ENCODE measurements around the gene PDE4B.

PDE4B gene

GRCh38 chr1:66388913-66389312 lies 596.2 kb downstream of the PDE4B start:
- in situ Hi-C loops (cut with MboI; ENCODE audit: low sequenced_read_pairs, unreplicated experiment), result no loop called here
- DNase-seq (ENCODE audit: low spot score), result no peak
- TF ChIP-seq, protein P1, sequence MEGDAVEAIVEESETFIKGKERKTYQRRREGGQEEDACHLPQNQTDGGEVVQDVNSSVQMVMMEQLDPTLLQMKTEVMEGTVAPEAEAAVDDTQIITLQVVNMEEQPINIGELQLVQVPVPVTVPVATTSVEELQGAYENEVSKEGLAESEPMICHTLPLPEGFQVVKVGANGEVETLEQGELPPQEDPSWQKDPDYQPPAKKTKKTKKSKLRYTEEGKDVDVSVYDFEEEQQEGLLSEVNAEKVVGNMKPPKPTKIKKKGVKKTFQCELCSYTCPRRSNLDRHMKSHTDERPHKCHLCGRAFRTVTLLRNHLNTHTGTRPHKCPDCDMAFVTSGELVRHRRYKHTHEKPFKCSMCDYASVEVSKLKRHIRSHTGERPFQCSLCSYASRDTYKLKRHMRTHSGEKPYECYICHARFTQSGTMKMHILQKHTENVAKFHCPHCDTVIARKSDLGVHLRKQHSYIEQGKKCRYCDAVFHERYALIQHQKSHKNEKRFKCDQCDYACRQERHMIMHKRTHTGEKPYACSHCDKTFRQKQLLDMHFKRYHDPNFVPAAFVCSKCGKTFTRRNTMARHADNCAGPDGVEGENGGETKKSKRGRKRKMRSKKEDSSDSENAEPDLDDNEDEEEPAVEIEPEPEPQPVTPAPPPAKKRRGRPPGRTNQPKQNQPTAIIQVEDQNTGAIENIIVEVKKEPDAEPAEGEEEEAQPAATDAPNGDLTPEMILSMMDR (IDR thresholded peaks at IDR 0.05; ENCODE audit: borderline replicate concordance, control extremely low read depth, extremely low read depth, insufficient read depth, missing control alignments), result no peak

- no peak for DNase-seq (ENCODE audit: low spot score)
- in situ Hi-C loops (cut with MboI; ENCODE audit: low sequenced_read_pairs, unreplicated experiment), result no loop called here
- TF ChIP-seq, protein P1 (IDR thresholded peaks at IDR 0.05; ENCODE audit: borderline replicate concordance, control extremely low read depth, extremely low read depth, insufficient read depth, missing control alignments), result no peak
Observed at GRCh38 chr1:66393586-66394287, 601.0 kb downstream of the PDE4B start.

- TF ChIP-seq, protein P1 (IDR thresholded peaks at IDR 0.05; ENCODE audit: borderline replicate concordance, control extremely low read depth, extremely low read depth, insufficient read depth, missing control alignments), result no peak
- in situ Hi-C loops (cut with MboI; ENCODE audit: low sequenced_read_pairs, unreplicated experiment), result no loop called here
- no peak for DNase-seq (ENCODE audit: low spot score)
Observed at GRCh38 chr1:66394603-66395002, 601.9 kb downstream of the PDE4B start.

DNA sequence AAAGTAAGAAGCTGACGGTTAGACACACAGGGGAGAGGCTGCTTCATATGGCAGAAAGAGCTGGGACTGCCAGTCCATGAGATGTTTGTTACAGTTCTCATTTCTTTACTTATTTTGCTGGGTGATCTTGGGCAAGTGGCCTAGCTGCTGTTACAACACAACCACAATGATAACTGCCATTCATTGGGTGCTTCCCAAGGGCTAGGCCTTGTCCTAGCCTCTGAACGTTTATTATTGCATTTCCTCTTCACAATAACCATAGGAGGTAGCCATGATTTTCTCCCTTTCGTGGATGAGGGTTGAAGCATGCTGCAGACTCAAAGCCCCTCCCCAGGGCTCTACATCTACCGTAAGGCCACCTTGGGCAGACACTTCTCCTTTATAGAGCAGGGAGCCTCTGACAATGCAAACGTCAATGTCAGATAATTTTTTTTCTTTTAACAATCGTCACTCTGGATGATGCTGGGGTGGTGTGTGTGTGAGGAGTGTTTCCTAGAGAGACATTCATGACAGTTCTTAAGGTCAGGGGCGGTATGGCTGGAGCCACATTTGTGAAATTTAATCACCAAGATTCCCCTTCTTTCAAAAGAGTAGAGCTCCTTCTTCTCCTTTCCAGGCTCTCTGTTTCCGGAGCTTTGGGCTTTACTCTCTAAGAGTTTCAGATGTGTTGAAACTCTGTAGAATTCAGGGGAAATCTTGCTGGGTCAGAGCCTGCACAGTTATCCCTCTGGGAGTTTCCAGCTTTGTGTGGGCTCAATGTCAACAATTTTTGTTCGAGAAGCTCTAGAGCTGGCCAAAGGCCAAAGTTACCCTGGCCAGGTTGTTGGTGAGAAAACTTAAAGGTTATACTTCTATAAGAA lies 602.7 kb downstream of the PDE4B start:
- DNase-seq (ENCODE audit: low spot score), result no peak
- TF ChIP-seq, protein P1 (IDR thresholded peaks at IDR 0.05; ENCODE audit: borderline replicate concordance, control extremely low read depth, extremely low read depth, insufficient read depth, missing control alignments), result no peak

GRCh38 chr1:66396212-66396890 lies 603.7 kb downstream of the PDE4B start:
- TF ChIP-seq, protein P1 (IDR thresholded peaks at IDR 0.05; ENCODE audit: borderline replicate concordance, control extremely low read depth, extremely low read depth, insufficient read depth, missing control alignments), result no peak
- DNase-seq (ENCODE audit: low spot score), result no peak
- in situ Hi-C loops (cut with MboI; ENCODE audit: low sequenced_read_pairs, unreplicated experiment), result no loop called here

More for the DNA sequence above, 602.7 kb downstream of the PDE4B start:
- in situ Hi-C loops (cut with MboI; ENCODE audit: low sequenced_read_pairs, unreplicated experiment), result no loop called here

GRCh38 chr1:66397192-66397591 lies 604.5 kb downstream of the PDE4B start:
- TF ChIP-seq, protein P1 (IDR thresholded peaks at IDR 0.05; ENCODE audit: borderline replicate concordance, control extremely low read depth, extremely low read depth, insufficient read depth, missing control alignments), result no peak

More at GRCh38 chr1:66397192-66397591, 604.5 kb downstream of the PDE4B start:
- DNase-seq (ENCODE audit: low spot score), result no peak
- in situ Hi-C loops (cut with MboI; ENCODE audit: low sequenced_read_pairs, unreplicated experiment), result no loop called here

Measured in GM13976 (cell line).